Epithelial cell of proximal tubule (primary cell): ENCODE results near the gene OR10K2. TPM values are rescaled to one million over a fixed set of nuclear protein-coding genes. Genes with fewer than 3 reads are reported as not detected.
A peak's percentile ranks its signal among the peaks of the same experiment; 100 is the strongest.

Experiments
- DNase-seq: peaks from one replicate; pipeline ENCODE4 v3.0.0-alpha.2; 2011; ENCODE audit warnings: low read depth
- H3K4me3 ChIP-seq: 2 replicates; pipeline ENCODE4 v1.5.1; 2011; ENCODE audit warnings: low read depth, mild to moderate bottlenecking, low read length
- total RNA-seq: library from RNA; depleted of rRNA; stranded (reverse); fragments of >200 nt; gene quantifications from 2 replicates; pipeline ENCODE4 v1.2.3, GENCODE V29; 2015
- TF ChIP-seq, protein P1 (sequence below): conservative IDR thresholded peaks from 2 replicates; pipeline ENCODE4 v1.5.1; 2012; ENCODE audit warnings: low read depth, mild to moderate bottlenecking, low read length

Gene OR10K2
- total RNA-seq, 1 donor from 2014 or later, result not detected

DNA sequence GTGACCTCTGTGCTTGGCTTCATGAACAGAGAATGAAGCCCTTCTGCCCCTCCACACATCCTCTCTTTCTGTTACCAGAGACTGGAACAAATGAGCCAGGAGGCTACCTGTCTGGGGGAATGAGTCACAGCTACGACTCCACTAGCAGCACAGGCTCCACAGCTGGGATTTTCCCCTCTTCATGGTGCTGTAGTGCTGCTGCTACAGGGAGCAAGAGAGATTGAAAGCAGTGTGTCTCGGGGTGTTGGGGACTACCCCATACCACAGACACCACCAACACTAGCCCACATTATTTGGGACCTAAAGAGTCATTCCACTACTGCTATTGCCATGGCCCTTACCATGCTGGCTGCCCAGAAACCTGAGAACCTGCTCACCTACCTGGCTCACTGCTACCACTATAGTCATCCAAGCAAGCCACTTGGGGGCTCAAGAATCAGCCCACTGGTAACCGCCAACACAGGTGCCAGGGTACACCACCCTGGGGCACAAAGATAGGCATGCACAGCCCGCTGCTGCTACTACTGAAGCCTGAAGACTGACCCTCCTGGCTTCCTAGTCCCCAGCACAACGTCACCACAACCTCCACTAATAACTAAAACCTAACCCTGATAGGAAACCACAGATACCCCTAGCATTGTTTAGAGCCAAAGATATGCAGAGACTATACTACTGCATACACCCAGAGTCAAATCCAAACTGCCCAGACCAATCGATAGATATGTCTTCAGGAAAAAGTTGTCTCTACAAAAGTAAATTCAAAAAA lies 54.7 kb downstream of the OR10K2 start:
- TF ChIP-seq, protein P1, sequence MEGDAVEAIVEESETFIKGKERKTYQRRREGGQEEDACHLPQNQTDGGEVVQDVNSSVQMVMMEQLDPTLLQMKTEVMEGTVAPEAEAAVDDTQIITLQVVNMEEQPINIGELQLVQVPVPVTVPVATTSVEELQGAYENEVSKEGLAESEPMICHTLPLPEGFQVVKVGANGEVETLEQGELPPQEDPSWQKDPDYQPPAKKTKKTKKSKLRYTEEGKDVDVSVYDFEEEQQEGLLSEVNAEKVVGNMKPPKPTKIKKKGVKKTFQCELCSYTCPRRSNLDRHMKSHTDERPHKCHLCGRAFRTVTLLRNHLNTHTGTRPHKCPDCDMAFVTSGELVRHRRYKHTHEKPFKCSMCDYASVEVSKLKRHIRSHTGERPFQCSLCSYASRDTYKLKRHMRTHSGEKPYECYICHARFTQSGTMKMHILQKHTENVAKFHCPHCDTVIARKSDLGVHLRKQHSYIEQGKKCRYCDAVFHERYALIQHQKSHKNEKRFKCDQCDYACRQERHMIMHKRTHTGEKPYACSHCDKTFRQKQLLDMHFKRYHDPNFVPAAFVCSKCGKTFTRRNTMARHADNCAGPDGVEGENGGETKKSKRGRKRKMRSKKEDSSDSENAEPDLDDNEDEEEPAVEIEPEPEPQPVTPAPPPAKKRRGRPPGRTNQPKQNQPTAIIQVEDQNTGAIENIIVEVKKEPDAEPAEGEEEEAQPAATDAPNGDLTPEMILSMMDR, result no peak
- peak; percentile 32 for DNase-seq
- no peak overlapping the region for H3K4me3 ChIP-seq

Other genes starting within 250 kb of the OR10K2 start
- gene CD1D, start 245.3 kb downstream of the OR10K2 start, total RNA-seq, result 0.72 and 3.0 TPM in 2 replicates
- gene CD1A, start 171.8 kb downstream of the OR10K2 start, total RNA-seq, result not detected in 2 replicates
- gene CD1C, start 136.3 kb downstream of the OR10K2 start, total RNA-seq, result not detected in 2 replicates
- not detected in 2 replicates for gene CD1B, start 94.7 kb downstream of the OR10K2 start, total RNA-seq
- not detected in 2 replicates for gene CD1E, start 72.3 kb downstream of the OR10K2 start, total RNA-seq
- not detected in 2 replicates for gene OR10T2, start 26.8 kb downstream of the OR10K2 start, total RNA-seq
- not detected in 2 replicates for gene OR10K1, start 35.6 kb upstream of the OR10K2 start, total RNA-seq
- gene OR10R2, start 46.0 kb upstream of the OR10K2 start, total RNA-seq, result not detected in 2 replicates
- not detected in 2 replicates for gene OR6Y1, start 128.2 kb upstream of the OR10K2 start, total RNA-seq
- gene OR6P1, start 144.3 kb upstream of the OR10K2 start, total RNA-seq, result not detected in 2 replicates
- gene OR10X1, start 153.7 kb upstream of the OR10K2 start, total RNA-seq, result not detected in 2 replicates
- gene OR10Z1, start 179.0 kb upstream of the OR10K2 start, total RNA-seq, result not detected in 2 replicates